SU-DHL-6 (cell line): ENCODE results near the gene S100A16.

ENCODE experiments used
- EZH2phosphoT487 ChIP-seq: fragments of 200-600 bp; sonication (generic), shearing (Covaris generic); conservative IDR thresholded peaks from 2 replicates; pipeline ENCODE4 v1.6.1; 2018; ENCODE audit warnings: mild to moderate bottlenecking, antibody characterized with exemption, low read length, moderate library complexity, mixed read lengths
- TF ChIP-seq, protein P1 (sequence below): fragments of 200-600 bp; sonication (generic); IDR thresholded peaks from one replicate; pipeline ENCODE4 v1.5.1; 2017; ENCODE audit warnings: antibody characterized with exemption, mild to moderate bottlenecking, low read length, moderate library complexity; ENCODE audit not compliant: insufficient read depth, poor library complexity, severe bottlenecking

DNA sequence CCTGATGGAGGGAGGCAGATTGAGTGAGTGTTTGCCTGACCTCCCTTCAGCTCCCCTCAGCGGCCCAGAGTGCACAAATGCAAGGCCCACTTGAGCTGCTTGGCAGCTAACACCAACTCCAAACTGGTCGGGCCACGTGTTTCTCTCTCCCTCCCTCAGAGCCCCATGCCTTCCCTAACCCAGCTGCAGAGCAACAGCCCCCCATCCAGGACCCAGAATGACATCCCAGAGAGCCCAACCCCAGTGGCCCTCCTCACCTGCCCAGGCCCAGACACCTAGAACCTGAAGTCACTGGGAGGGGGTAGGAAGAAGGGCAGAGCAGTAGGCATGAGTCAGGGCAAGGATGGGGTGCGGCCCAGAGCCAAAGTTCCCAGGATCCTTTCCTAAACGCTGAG is 4.0 kb upstream of the S100A16 start:
- TF ChIP-seq, protein P1, sequence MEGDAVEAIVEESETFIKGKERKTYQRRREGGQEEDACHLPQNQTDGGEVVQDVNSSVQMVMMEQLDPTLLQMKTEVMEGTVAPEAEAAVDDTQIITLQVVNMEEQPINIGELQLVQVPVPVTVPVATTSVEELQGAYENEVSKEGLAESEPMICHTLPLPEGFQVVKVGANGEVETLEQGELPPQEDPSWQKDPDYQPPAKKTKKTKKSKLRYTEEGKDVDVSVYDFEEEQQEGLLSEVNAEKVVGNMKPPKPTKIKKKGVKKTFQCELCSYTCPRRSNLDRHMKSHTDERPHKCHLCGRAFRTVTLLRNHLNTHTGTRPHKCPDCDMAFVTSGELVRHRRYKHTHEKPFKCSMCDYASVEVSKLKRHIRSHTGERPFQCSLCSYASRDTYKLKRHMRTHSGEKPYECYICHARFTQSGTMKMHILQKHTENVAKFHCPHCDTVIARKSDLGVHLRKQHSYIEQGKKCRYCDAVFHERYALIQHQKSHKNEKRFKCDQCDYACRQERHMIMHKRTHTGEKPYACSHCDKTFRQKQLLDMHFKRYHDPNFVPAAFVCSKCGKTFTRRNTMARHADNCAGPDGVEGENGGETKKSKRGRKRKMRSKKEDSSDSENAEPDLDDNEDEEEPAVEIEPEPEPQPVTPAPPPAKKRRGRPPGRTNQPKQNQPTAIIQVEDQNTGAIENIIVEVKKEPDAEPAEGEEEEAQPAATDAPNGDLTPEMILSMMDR: no peak
- no peak for TF ChIP-seq EZH2phosphoT487
